Aorta (tissue), 5 donors: ENCODE results near the gene POLA1. TPM values are rescaled to one million over a fixed set of nuclear protein-coding genes. Genes with fewer than 3 reads are reported as not detected.
"Not testable (repeated sequence)": the region's sequence is repeated elsewhere in the genome, so short reads cannot be mapped to it uniquely, and the experiment has no call there.

Experiments used
- ATAC-seq: fragments of 200-7000 bp; cut with Tn5 transposase; one replicate; pipeline ENCODE4 v1.9.1; 2022; ENCODE audit warnings: moderate library complexity; ENCODE audit not compliant: low FRiP score
- DNase-seq, 2 donors: peaks; one replicate each; pipeline ENCODE4 v3.0.0-alpha.2; 2020
- H3K27ac ChIP-seq, 2 donors: one replicate each; pipeline ENCODE4 v1.5.1; 2013; ENCODE audit warnings: low read length in 2 of 2, mild to moderate bottlenecking in 2 of 2, moderate library complexity in 2 of 2, control low read depth in 1 of 2, inconsistent platforms in 1 of 2, low read depth in 1 of 2
- H3K27me3 ChIP-seq, 2 donors: one replicate each; pipeline ENCODE4 v1.6.1; 2013; ENCODE audit warnings: control low read depth in 1 of 2, low read length in 1 of 2, mild to moderate bottlenecking in 1 of 2, moderate library complexity in 1 of 2; ENCODE audit not compliant: insufficient read depth in 2 of 2, control insufficient read depth in 1 of 2
- H3K36me3 ChIP-seq, 2 donors: one replicate each; pipeline ENCODE4 v1.6.1; 2013; ENCODE audit warnings: control low read depth in 1 of 2, low read length in 1 of 2, mild to moderate bottlenecking in 1 of 2; ENCODE audit not compliant: insufficient read depth in 2 of 2, control insufficient read depth in 1 of 2
- H3K4me1 ChIP-seq, 2 donors: one replicate each; pipeline ENCODE4 v1.6.1; 2013; ENCODE audit warnings: low read length in 2 of 2, control low read depth in 1 of 2, mild to moderate bottlenecking in 1 of 2, moderate library complexity in 1 of 2; ENCODE audit not compliant: insufficient read depth in 2 of 2, control insufficient read depth in 1 of 2
- H3K4me3 ChIP-seq, 2 donors: one replicate each; pipeline ENCODE4 v1.5.1; 2013; ENCODE audit warnings: low read length in 2 of 2, control low read depth in 1 of 2, mild to moderate bottlenecking in 1 of 2
- H3K9me3 ChIP-seq: one replicate; pipeline ENCODE4 v1.6.1; 2013; ENCODE audit warnings: mild to moderate bottlenecking, low read length; ENCODE audit not compliant: control insufficient read depth
- WGBS, 2 donors: extraction: QIAGEN DNeasy Blood & Tissue Kit; methylation state at CpG; one replicate each; pipeline ENCODE4 v1.1.7; 2013; 5-methylcytosine and 5-hydroxymethylcytosine counted together
- intact Hi-C, 2 donors: fragments of 100-400 bp; cut with DNase I; formaldehyde crosslinking; loops; one replicate each; pipeline versions ENCODE4 v1.14.2 to v1.15.0; 2022
- polyA plus RNA-seq, 2 donors: library from polyadenylated mRNA; stranded (reverse); fragments of 200-250 nt; gene quantifications; one replicate each; pipeline ENCODE4 v1.2.3, GENCODE V29; 2013
- total RNA-seq, 2 donors: library from RNA; stranded (reverse); fragmentation: NEBNext Ultra II Directional; extraction: Animal tissue kit (Norgen Biotek cat#: 25700); gene quantifications; one replicate each; pipeline ENCODE4 v1.2.1, GENCODE V29; 2021
- donor health status: healthy with polysubstance abuse.
- donor health status: Bipolar disorder and iron deficiency.
- donor health status: DM: no; HTN: no; CAD: no.
- donor health status: DM: no; HTN: no; CAD: no.
- donor health status: DM: yes; HTN: yes; CAD: no.

The POLA1 gene
- total and polyA plus RNA-seq, 4 donors = 1.6 to 15.6 (median 6.7) TPM

DNA sequence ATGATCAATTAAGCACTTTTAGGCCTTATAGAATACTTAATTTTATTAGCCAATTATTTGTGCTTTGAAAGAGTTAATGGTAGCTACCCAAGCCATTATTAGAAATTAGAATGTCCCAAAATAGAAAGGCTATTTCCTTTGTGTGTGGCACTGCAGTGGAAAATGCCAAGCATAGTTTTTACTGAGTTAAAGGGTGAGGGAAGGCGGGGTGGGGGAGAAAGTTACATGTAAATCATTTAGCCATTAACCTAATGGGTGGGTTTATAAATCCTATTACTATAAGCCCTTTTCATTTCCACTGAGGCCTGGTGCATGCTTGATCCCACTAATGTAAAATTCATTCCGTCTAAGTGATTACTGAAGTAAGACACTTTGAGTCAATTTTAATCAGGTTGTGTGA, 105.8 kb downstream of the POLA1 start:
- Histone ChIP-seq H3K27ac (no peak overlapping the region), H3K36me3 (no peaks in the 10 kb centered on the region), H3K9me3 (no peaks in the 10 kb centered on the region), H3K4me1 (peaks cover 0 to 3% of the 10 kb centered on the region in 2 donors), H3K4me3 (no peak overlapping the region), H3K27me3 (no peaks in the 10 kb centered on the region)
- WGBS, 2 donors = 13 to 17% methylated on average over 2 of the region's 2 CpGs
- no peak for ATAC-seq
- intact Hi-C loops = no loop called here
- no peak for DNase-seq

DNA sequence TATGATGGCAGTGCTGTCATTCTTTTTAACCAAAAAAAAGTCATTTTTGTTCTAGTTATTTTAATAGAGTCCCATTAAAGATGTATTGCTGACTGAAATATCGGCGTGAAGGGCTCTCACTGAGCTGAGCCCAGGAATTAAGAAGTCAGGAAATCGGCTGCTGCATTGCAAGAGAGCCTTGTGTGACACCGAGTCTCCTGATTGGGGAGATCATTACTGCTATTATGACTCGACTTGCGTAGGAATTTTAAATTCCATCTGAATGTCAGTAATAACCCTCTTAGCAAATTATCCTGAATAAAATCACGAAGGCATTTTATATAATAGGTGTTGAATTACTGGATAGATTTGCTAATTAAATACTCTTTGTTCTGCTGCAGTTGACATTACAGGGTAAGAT, 111.5 kb downstream of the POLA1 start:
- no peak overlapping the region for H3K27ac ChIP-seq
- no peaks in the 10 kb centered on the region for H3K4me1 ChIP-seq
- WGBS, 2 donors = 56 to 73% methylated on average over 7 of the region's 7 CpGs
- intact Hi-C loops = no loop called here
- H3K4me3 ChIP-seq = no peak overlapping the region
- H3K27me3 ChIP-seq = no peaks in the 10 kb centered on the region
- DNase-seq = no peak
- no peak for ATAC-seq
- no peaks in the 10 kb centered on the region for H3K36me3 ChIP-seq
- H3K9me3 ChIP-seq = no peaks in the 10 kb centered on the region

GRCh38 chrX:24819807-24820206, 126.1 kb downstream of the POLA1 start:
- DNase-seq, H3K36me3 ChIP-seq, H3K4me3 ChIP-seq, H3K27ac ChIP-seq, ATAC-seq, H3K9me3 ChIP-seq, H3K4me1 ChIP-seq, H3K27me3 ChIP-seq: not testable (repeated sequence)
- 87 to 91% methylated on average over 2 of the region's 2 CpGs for WGBS, 2 donors
- intact Hi-C loops = loop anchor here in 1 of 2 donors (10.0 kb wide), 1 partner anchor 65 kb away; no protein-coding TSS in a partner anchor

DNA sequence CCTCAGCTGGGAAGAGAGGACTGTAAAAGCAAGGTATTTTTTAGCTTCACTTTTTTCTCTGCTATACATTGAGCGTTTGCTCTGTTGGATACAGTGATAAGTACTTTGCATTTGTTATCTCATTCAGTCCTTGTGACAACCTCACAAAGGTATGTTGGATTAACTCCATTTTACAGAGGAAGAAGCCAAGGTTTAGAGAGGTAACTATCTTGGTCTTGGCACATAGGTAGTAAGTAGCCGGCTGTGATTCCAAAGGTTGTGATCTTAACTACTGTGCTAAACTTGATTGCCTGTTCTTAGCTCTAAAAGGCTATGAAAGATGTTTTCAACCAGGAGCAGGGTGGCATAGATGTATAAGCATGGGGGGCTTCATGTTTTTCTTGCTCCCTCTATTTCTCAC, 134.4 kb downstream of the POLA1 start:
- intact Hi-C loops = loop anchor here in 1 of 2 donors (10.0 kb wide), 1 partner anchor 57 kb away; no protein-coding TSS in a partner anchor
- H3K27ac ChIP-seq = no peak overlapping the region

GRCh38 chrX:24828600-24828999, 134.9 kb downstream of the POLA1 start:
- no peak for DNase-seq
- no peaks in the 10 kb centered on the region for H3K4me1 ChIP-seq
- H3K27ac ChIP-seq = no peak overlapping the region
- 84 to 93% methylated on average over 2 of the region's 2 CpGs for WGBS, 2 donors
- no peaks in the 10 kb centered on the region for H3K36me3 ChIP-seq
- no peak overlapping the region for H3K4me3 ChIP-seq
- no peaks in the 10 kb centered on the region for H3K9me3 ChIP-seq
- intact Hi-C loops = loop anchor here in 1 of 2 donors (10.0 kb wide), 1 partner anchor 56 kb away; no protein-coding TSS in a partner anchor
- no peaks in the 10 kb centered on the region for H3K27me3 ChIP-seq
- no peak for ATAC-seq

More for the DNA sequence above, 134.4 kb downstream of the POLA1 start:
- ATAC-seq (no peak), DNase-seq (no peak)
- no peaks in the 10 kb centered on the region for H3K36me3 ChIP-seq
- no peaks in the 10 kb centered on the region for H3K27me3 ChIP-seq
- H3K4me3 ChIP-seq = no peak overlapping the region
- 85 to 90% methylated on average over 2 of the region's 2 CpGs for WGBS, 2 donors
- no peaks in the 10 kb centered on the region for H3K9me3 ChIP-seq
- H3K4me1 ChIP-seq = no peaks in the 10 kb centered on the region

DNA sequence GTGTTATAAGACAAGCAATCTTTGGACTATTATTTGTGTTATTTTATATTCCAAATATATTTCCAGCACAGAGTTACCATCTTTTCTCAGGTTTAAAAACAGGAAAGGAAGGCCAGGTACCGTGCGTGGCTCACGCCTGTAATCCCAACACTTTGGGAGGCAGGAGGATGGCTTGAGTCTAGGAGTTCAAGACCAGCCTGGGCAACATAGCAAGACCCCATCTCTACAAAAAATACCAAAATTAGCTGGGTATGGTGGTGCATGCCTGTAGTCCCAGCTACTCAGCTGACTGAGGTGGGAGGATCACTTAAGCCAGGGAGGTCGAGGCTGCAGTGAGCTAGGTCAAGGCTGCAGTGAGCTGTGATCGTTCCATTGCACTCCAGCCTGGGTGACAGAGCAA, 140.0 kb downstream of the POLA1 start:
- 81 to 99% methylated on average over 5 of the region's 5 CpGs for WGBS, 2 donors
- ATAC-seq (no peak), DNase-seq (no peak)
- no peaks in the 10 kb centered on the region for H3K36me3 ChIP-seq
- H3K4me3 ChIP-seq = no peak overlapping the region
- no peaks in the 10 kb centered on the region for H3K9me3 ChIP-seq
- H3K27me3 ChIP-seq = no peaks in the 10 kb centered on the region
- intact Hi-C loops = no loop called here
- H3K4me1 ChIP-seq = no peaks in the 10 kb centered on the region
- no peak overlapping the region for H3K27ac ChIP-seq

- Histone ChIP-seq H3K9me3 (no peaks in the 10 kb centered on the region), H3K27ac (no peak overlapping the region), H3K27me3 (no peaks in the 10 kb centered on the region), H3K4me3 (no peak overlapping the region), H3K36me3 (no peaks in the 10 kb centered on the region), H3K4me1 (no peaks in the 10 kb centered on the region)
- ATAC-seq (no peak), DNase-seq (no peak)
- intact Hi-C loops = loop anchor here (5.0 kb wide), 1 partner anchor 304 kb away; no protein-coding TSS in a partner anchor
Observed at GRCh38 chrX:24837966-24838365, 144.2 kb downstream of the POLA1 start.

- DNase-seq (no peak), ATAC-seq (no peak)
- no peaks in the 10 kb centered on the region for H3K9me3 ChIP-seq
- intact Hi-C loops = loop anchor here (5.0 kb wide), 1 partner anchor 304 kb away; no protein-coding TSS in a partner anchor
- WGBS, 2 donors = 18 to 37% methylated on average over 3 of the region's 3 CpGs
- H3K27me3 ChIP-seq = no peaks in the 10 kb centered on the region
- no peaks in the 10 kb centered on the region for H3K4me1 ChIP-seq
- no peak overlapping the region for H3K4me3 ChIP-seq
- H3K27ac ChIP-seq = no peak overlapping the region
- no peaks in the 10 kb centered on the region for H3K36me3 ChIP-seq
Observed at GRCh38 chrX:24838629-24839028, 144.9 kb downstream of the POLA1 start.

- Histone ChIP-seq H3K27ac (no peak overlapping the region), H3K36me3 (no peaks in the 10 kb centered on the region), H3K4me3 (no peak overlapping the region), H3K9me3 (no peaks in the 10 kb centered on the region), H3K4me1 (no peaks in the 10 kb centered on the region), H3K27me3 (no peaks in the 10 kb centered on the region)
- ATAC-seq (no peak), DNase-seq (no peak)
- intact Hi-C loops = loop anchor here (5.0 kb wide), 1 partner anchor 303 kb away; no protein-coding TSS in a partner anchor
- 59 to 75% methylated on average over 4 of the region's 4 CpGs for WGBS, 2 donors
Observed at GRCh38 chrX:24839331-24839730, 145.6 kb downstream of the POLA1 start.
